HG03342 (cell line): ENCODE results near the gene CABCOCO1.

ENCODE experiments used
- ATAC-seq: cut with Tn5 transposase; IDR thresholded peaks from one replicate; pipeline ENCODE4 v1.9.1; 2021; ENCODE audit warnings: mild to moderate bottlenecking, moderate library complexity; ENCODE audit not compliant: unreplicated experiment

Gene CABCOCO1

DNA sequence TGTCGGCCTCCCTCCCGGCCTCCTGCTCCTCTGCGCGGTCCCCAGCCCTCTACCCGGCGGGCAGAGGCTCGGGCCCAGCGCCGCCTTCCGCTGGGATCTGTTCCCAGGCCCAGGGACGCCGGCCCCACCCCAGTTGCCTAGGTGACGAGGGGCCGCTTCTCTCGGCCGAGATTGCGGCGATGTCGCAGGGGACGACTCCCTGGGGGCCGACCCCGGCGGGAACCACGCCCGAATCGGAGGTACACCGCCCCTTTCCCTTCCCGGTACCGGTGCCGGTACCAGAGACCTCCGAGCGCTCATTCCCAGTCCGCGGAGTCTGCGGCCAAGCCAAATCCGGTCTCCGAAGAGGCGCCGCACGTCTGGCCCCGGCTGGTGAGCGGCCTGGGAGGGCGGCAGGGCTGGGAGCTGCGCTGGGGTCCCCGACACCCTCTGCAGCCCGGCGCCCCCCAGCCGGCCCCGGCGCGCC is at the start of gene CABCOCO1:
Gene CABCOCO1 (plus strand): TSS at position 136 of the 466 bp plus-strand sequence. CDS start 44 bp downstream, at position 180.
- no peak for ATAC-seq

DNA sequence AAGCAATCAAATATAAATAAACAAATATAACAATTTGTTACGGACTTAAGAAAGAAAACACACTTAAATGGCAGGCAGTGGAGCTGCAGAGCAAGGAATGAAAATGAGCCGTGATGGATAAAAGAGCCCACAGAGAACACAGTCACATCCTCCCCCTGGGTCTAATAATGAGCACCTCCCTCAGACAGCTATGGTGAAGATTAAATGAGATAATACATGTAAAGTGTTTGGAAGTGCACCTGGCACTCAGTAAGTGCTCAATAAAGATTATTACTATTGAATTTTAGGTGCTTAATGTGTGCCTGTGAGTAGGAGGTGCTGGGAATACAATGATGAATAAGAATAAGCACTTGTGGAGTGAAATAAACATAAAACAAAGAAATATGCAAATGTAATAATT is 49.1 kb upstream of the CABCOCO1 start:
- ATAC-seq: no peak

GRCh38 chr10:61616611-61617010 is 46.1 kb upstream of the CABCOCO1 start:
- ATAC-seq: no peak

GRCh38 chr10:61617180-61617579 is 45.5 kb upstream of the CABCOCO1 start:
- ATAC-seq: no peak

DNA sequence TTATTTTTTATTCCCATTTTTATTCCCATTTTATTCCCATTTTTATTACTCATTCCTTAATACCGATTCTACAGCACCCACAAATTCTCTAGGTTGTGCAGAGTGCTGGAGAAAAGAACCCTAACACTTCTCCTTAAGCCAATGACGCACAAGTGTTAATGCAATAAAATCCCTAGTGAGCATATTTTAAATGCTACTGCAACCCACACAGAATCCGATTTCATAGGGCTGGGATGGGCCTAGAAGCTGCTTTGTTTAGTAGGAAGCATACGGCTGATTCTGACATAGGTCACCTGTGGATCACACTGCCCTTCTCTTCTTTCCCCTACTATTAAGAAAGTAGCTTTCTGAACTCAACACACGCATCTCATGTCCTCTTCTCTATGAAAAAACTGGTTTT is 45.1 kb upstream of the CABCOCO1 start:
- no peak for ATAC-seq

DNA sequence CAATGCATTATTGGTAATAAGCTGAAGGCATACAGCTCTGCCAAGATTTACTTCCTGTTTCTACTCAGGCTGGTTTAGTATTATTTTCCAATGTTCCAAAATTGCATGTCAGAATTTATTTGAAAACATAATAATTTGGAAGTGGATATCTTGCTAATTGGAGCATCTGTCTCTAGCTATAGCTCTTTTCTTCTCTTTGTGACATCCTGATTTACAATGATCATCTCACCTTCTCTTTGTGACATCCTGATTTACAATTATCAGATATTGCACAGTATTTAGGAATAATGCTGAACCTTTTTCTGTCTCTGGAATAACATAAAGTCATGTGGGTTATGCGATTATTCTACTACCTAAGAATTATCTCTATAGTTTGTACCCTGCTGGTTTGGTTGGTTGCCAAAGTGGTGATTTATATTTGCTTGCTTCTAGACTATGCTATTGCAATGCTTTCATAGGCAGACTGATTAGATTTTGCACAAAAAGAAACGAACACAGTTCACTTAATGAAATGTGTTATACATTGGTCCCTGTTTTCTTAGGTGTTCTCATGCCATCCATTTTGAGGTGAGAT is 44.3 kb upstream of the CABCOCO1 start:
- ATAC-seq: no peak

- ATAC-seq: no peak
Observed at GRCh38 chr10:61620506-61620905, 42.2 kb upstream of the CABCOCO1 start.

DNA sequence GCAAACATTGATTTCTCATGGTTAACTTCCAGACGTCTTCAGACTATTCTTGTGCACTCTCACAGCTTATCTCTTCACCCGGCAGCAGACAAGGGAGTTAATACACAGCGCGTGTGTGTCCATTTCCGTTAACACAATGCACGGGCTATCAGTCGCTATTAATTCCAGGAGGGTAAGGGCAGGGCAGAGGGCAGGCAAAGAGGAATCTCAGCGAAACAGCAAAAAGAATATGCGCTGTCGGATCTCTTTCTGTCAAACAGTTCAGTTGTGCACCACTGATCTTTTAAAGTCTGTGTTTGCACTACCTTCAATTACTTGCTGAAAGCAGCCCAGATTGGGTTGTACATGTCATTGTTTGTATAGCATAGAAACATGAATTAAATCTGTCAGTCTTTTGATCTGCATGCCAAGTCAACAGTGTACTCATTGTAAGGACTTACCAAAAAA is 41.1 kb upstream of the CABCOCO1 start:
- ATAC-seq: no peak

GRCh38 chr10:61623161-61623560 is 39.6 kb upstream of the CABCOCO1 start:
- no peak for ATAC-seq

- no peak for ATAC-seq
Observed at GRCh38 chr10:61626209-61626608, 36.5 kb upstream of the CABCOCO1 start.

DNA sequence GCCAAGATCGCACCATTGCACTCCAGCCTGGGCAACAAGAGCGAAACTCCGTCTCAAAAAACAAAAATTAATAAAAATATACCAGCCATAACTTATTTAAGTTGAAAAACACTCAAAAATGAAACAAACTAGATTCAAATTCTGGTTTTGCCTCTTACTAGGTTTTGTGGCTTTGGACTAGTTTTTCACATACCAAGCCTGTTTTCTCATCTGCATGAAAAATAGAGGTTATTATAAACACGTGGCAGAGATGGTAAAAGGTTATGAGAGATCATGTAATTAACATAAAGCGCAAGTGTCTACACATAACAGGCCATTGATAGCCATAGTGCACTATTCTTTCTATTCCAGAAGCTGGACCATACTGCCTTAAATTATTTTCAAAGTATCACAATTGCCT is 35.5 kb upstream of the CABCOCO1 start:
- no peak for ATAC-seq

GRCh38 chr10:61628151-61628874 is 34.4 kb upstream of the CABCOCO1 start:
- ATAC-seq: no peak

- ATAC-seq: no peak
Observed at GRCh38 chr10:61628875-61629513, 33.7 kb upstream of the CABCOCO1 start.

DNA sequence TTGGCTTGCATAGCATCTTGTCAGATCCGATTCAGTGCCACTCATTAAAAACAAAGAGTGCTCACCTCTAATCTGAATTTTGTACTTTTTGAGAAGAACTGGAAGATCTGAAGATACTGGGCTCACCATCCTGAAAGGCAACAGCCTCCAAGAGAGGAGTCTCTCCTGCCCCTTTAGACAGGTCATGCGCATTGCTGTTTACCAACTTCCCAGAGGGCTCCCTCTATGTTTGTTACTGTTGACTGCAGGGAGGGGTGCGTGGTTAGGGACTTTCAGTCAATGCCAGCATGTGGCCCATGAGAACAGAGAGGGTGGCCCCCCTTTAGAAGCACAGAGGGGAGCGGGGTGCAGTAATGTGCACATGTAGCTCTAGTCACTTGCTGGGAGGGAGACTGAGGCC is 33.2 kb upstream of the CABCOCO1 start:
- no peak for ATAC-seq

DNA sequence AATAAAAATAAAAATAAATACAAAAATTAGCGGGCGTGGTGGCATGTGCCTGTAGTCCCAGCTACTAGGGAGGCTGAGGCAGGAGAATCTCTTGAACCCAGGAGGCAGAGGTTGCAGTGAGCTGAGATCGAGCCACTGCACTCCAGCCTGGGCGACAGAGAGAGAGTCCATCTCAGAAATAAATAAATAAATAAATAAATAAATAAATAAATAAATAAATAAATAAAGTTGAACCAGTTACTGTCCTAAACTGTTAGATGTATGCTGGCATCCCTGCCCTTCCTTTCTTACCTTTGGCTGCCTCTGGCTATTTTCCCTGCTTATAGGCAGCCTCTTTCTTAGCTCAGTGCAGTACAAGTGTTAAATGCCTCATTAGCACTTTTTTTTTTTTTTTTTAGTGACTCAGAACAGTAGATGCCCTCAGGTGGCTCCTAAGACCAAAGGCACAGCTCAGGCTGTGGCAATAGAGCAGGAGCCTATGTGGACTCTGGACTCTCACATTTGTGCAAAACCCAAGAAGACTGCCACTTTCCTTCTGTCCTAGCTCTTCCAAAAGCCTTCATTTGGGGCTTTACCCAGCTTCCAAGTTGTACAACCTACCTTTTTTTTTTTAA is 30.6 kb upstream of the CABCOCO1 start:
- ATAC-seq: no peak

GRCh38 chr10:61633665-61634064 is 29.1 kb upstream of the CABCOCO1 start:
- no peak for ATAC-seq

GRCh38 chr10:61634746-61635145 is 28.0 kb upstream of the CABCOCO1 start:
- no peak for ATAC-seq

DNA sequence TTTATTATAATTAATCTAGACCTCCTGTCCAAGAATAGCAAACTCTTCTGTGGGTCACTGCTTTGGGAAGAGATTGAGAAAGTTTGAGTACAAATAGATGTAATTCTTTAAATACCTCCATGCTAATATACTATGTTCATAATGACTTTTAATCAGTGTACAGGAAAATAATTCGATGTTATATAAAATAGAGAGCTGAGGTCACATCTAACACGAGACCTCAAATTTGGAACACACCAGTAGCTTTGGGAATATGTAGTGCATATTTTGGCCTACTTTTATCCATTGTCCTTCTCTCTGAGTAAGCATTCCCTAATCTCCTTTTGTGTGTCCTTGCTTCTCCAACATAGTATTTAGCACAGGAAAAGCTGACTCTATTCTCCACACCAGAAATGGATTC is 27.3 kb upstream of the CABCOCO1 start:
- no peak for ATAC-seq

DNA sequence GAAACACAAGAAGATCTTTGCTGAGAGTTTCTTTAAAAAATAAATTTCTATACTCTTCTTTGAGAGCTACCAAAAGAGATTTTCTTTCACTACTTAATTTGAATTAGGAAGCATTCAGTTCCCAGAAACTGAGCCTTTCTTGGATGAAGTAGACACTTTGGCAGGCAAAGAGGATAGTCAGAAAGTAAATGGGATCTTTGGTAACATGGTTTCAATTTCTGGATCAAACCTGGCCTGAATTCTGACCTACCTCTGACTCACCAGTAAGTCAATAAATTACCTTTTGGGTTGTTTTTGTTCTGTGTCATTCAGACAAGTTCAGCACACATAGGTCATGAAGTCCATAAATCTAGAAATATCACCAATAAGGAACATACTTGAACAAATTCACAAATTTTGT is 26.8 kb upstream of the CABCOCO1 start:
- ATAC-seq: no peak

DNA sequence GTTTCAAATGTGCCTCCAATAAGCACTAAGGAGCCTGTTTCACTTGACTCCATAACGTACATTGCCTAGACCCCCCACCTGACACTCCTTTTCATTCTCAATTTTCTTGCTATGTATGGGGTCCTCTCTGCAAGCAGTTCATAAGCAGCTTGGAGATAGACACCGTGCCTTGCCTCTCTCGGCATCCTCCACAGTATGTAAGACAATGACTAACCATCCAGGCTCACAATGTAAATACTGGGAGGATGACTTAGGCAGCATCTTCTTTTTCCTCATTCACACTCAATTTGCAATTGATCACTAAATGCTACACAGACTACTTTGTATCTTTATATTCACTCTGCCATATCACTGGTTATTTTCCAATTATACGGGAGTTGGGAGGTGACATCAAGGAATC is 22.8 kb upstream of the CABCOCO1 start:
- no peak for ATAC-seq

GRCh38 chr10:61640856-61641255 is 21.9 kb upstream of the CABCOCO1 start:
- ATAC-seq: no peak

- ATAC-seq: no peak
Observed at GRCh38 chr10:61642150-61642571, 20.6 kb upstream of the CABCOCO1 start.
